Measurements from ENCODE around the gene RHOC.
A peak's percentile ranks its signal among the peaks of the same experiment; 100 is the strongest.

The RHOC gene

DNA sequence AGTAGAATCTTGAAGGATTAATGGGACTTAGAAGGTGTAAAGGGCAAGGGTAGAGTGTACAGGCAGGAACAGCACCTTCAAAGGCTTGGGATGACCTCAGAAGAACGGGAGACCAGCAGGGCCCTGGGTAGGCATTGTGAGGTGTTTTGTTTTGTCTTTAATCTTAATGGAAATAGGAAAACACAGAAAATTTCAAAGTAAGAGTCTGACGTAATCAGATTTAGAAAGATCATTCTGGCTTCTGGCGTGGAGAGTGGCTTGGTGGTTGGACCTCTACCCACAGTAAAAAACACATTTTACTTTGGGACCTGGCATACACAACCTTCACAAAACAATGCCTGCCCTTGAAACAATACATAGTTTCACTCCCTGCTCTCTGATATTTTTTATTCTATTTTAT lies 28.3 kb downstream of the RHOC start:
- no peak for DNase-seq (ENCODE audit: low read depth in 2 of 2)

DNA sequence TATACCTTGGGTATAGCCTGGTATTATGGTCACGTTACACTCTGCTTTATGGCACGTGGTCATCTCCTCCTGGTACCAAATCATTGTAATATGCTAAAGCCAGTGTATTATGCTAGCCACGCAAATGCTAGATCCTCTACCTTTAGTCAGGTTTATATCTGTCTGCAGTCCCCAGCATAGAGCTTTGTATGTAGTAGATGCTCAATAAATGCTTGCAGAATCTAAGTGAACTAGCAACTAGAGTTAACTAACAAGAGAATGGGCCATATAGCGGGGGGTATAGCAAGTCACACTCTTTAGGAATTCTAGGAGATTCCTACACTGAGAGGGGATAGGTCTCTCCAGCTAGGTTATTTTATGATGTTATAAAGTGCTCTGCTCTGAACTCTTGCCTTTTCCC lies 29.4 kb downstream of the RHOC start:
- no peak for DNase-seq (ENCODE audit: low read depth in 2 of 2)

DNA sequence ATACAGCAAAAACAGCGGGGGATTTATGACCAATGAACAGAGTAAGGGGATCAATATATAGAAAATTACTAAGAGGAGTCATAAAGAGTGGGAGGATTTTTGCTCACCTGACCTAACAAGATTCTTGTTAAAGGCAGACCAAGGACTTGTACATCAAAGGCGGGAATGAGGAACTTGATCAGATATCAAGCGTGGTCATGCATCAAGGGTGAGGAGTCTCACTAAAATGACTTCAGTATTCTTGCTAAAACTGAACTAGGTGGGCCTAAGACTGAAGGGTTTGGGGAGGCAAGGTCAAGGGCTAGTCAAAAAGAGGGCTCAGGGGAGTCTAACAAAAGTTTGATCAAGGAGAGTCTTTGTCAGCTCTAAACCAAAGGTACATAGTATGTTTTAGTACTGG lies 30.4 kb downstream of the RHOC start:
- DNase-seq (ENCODE audit: low read depth in 2 of 2): no peak

DNA sequence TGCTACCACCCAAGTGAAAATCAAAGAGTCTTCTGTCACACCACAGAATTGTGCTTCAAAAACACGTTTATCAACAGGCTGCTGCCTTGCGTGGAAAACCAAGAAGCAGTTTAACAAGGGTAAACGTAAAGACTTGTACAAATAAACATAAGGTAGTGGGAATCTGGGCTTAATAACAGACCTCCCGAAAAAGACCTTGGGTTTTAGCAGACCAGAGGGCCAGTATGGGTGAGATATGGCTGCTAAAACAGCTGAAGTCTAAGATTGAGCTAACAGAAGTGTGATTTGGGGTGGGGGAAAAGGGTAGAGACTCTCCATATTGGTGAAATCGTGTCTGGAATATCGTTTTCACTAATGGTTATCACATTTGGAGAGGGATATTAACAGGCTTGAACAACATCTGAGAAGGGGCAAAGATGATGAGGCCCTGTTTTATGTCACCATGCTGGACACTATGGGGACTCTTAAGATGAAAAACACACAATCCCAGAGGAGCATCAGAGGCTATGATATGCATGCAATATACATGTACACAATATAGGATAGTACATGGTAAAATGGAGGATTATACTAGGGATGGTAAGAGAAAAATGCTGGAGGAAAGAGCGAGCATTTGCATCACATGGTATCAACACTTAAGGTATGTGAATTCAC lies 31.1 kb downstream of the RHOC start:
- no peak for DNase-seq (ENCODE audit: low read depth in 2 of 2)

DNA sequence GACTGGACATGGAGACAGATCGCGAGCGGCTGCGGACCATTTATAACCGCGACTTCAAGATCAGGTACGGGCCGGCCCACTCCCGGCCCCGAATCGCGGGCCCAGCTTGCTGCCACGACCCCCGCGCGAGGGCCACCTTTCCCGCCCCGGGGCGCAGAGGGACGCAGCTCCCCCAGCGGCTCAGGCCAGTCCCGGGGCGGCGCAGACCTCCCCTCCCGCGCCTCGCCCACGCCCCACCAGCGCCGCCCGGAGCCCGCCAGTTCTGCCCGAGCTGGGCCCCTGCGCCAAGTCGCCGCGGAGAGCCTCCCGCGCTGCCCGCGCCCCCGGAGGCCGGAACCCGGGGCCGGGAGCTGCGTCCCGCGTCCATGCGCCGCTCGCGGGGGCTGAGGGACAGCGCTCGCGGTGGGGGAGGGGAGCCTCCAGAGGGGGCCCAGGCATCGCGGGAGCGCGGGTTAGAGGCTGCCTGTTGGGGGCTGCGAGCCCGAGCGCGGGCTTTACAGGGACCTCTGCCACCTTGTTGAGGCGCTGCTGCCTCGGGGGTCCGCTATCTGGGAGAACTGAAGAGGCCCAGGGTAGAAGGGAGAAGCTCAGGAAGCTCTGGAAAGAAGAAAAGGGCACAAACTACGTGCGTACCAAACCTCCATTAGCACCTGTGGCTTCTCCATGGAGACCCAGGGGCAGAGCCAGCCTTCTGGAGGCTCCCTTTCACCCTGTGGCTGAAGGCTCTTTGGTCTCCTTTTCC lies 31.8 kb downstream of the RHOC start:
- DNase-seq (ENCODE audit: low read depth in 2 of 2): peak in 1 of 2 donors; percentile 37

DNA sequence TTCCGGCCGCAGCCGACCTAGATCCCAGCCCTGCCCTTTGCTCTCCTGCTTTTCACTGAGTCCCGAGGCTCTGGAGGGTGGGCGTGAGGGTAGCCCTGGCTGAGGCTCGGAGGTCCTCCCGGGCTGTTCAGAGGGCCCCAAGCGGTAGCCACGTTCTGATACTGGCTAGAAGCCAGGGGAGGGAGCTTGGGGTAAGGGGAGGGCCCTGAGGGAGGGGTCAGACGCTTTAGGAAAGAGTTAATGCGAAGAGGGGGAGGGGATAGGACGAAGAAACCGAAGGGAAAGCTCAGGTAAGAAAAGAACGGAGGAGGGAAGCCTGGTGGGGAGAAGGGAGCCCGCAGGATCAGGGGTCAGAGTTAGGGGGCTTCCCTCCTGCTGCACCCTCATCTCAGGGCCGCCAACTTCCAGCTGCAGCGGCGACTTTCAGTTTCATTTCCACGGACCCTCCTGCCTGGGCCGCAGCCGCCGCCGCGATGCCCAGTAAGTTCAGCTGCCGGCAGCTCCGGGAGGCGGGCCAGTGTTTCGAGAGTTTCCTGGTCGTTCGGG lies 32.4 kb downstream of the RHOC start, which contains the start of gene MOV10:
Gene MOV10, plus strand, starts transcription at position 220 of the 546 bp plus-strand sequence. Its CDS starts 254 bp downstream, at position 474.
- DNase-seq (ENCODE audit: low read depth in 2 of 2): peak; percentile 31 to 45

DNA sequence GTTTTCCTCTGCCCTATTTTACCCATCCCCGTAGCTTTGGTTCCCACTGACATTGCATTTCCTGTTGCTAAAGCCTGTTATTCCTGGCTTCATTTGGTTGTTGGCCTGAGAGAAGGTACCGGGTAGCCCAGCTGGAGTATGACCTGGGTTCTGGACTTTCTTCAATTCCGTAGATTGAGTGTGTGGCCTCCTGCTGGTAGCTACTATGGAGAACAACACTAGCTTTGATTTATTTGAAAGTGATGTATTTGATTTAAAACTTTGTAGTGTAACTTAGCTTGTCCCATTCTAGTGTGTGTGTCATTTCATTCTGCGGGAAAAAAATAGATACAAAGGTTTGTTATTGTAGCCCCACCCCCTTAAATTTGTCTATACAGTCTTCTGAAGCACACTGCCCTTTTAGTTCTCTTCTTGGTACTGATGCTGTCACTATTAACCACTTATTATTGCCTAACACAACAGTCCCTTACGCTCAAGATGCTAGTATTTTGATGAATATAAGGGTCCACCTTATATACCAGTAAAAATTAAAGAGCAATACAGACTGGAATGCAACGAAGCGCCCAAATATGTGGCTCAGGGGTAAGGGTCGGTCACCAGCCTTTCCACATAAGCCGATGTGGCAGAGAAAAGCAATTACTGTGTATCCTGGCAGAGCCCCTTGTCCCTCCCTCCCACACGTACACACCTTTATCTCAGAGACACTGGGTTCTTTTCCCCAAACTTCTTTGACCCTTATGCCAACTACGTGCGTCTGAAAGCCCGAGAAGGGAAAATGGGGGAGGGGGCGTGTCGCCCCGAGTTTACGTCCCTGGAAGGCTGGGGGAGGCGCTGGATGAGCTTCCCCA lies 33.1 kb downstream of the RHOC start:
- DNase-seq (ENCODE audit: low read depth in 2 of 2): no peak

DNA sequence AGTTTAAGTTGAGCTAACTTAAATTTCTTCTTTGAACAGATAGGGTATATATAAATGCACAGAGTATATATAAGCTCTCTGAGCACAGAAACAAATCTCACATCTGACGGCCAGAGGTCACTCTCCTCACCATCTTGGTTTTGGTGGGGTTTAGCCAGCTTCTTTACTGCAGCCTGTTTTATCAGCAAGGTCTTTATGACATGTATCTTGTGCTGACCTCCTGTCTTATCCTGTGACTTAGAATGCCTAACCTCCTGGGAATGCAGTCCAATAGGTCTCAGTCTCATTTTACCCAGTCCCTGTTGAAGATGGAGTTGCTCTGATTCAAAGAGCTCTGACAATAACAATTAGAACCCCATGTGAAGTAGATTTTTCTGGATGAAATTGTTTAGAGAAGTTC lies 34.1 kb downstream of the RHOC start:
- DNase-seq (ENCODE audit: low read depth in 2 of 2): no peak

DNA sequence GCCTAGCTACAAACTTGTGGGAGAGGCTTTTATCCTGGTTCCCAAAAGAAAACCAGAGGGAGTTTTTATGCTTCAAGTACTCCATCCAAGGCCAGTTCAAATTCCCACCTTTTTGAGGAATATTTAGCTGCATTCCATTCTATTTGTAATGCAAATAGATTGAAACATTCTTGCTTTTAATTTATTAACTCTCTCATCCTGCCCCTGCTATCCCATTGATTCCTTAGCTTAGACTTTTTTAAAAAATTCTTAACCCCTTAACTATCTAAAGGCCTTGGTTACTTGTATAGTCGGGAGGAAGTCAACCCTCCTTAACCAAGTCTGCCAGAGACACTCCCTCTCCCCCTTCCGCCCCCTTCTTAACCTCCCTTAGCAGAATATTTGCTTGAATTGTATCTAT lies 34.9 kb downstream of the RHOC start:
- no peak for DNase-seq (ENCODE audit: low read depth in 2 of 2)

DNA sequence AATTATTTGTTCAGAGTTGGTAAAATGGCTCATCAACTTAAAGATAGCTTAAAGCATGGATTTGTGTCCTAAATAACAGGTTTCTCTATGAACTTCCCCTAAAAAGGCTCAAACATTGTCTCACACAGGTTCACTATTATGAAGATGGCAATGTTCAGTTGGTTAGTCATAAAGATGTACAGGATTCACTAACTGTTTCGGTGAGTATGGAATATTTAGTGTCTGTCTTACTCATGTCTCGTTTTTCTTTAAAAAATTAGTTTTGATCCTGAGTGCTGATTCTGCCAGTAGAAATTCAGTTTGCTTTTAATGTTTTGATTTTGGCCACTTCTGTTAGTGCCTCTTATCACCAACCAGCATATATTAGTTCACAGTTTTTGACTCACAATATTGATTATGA lies 40.0 kb downstream of the RHOC start:
- no peak for DNase-seq (ENCODE audit: low read depth in 2 of 2)

DNA sequence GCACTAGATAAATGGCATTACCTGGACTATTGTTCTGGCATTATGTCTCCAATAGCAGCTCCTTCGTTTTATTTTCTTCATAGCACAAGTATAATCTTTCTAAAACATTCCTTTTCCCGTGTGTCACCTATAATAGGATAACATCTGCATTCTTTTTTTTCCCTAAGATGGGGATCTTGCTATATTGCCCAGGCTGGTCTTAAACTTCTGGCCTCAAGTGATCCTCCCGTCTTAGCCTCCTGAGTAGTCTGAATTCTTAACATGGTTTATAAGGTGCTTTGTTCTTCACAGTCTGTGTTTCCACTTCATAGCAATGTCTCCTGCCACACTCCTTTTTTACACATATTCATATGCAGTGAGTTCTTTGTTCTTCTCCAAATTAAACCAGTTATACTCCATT lies 41.1 kb downstream of the RHOC start:
- DNase-seq (ENCODE audit: low read depth in 2 of 2): no peak

DNA sequence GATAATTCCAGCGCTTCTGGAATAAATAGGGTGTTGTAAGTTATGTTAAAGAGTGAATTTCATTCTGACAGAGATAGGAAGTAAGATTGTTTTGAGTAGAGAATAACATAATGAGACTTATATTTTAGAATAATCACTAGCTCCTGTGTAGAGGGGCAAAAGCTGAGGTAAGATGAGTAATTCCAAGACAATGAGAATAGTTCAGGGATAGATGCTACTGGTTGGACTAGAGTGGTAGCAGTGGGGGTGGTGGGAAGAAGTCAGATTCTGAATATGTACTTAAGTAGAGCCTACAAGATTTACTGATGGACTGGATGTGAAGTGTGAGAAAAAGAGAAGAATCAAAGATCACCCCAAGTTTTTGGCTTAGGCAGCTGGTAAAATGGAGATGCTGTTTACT lies 55.7 kb downstream of the RHOC start:
- DNase-seq (ENCODE audit: low read depth in 2 of 2): no peak
